Neural cell (in vitro differentiated cells): ENCODE measurements around the gene BUD23.

Experiments used
- MXI1 ChIP-seq: fragments of 450-650 bp; conservative IDR thresholded peaks from 2 replicates; pipeline ENCODE4 v1.6.1; 2014; ENCODE audit warnings: antibody characterized with exemption, mild to moderate bottlenecking; ENCODE audit not compliant: poor library complexity, severe bottlenecking
- RAD21 ChIP-seq: fragments of 450-650 bp; conservative IDR thresholded peaks from 2 replicates; pipeline ENCODE4 v1.6.1; 2014; ENCODE audit warnings: antibody characterized with exemption, mild to moderate bottlenecking, moderate library complexity
- SMC3 ChIP-seq: fragments of 450-650 bp; conservative IDR thresholded peaks from 2 replicates; pipeline ENCODE4 v1.6.1; 2014; ENCODE audit warnings: antibody characterized with exemption, mild to moderate bottlenecking, moderate library complexity; ENCODE audit not compliant: poor library complexity
- TAF1 ChIP-seq: IDR thresholded peaks from 2 replicates; pipeline ENCODE4 v1.6.1; 2012; ENCODE audit warnings: low read depth
- TF ChIP-seq, protein P1 (sequence below): fragments of 450-650 bp; IDR thresholded peaks from 2 replicates; pipeline ENCODE4 v1.5.1; 2014; ENCODE audit warnings: antibody characterized with exemption, mild to moderate bottlenecking, moderate library complexity; ENCODE audit not compliant: poor library complexity, severe bottlenecking

DNA sequence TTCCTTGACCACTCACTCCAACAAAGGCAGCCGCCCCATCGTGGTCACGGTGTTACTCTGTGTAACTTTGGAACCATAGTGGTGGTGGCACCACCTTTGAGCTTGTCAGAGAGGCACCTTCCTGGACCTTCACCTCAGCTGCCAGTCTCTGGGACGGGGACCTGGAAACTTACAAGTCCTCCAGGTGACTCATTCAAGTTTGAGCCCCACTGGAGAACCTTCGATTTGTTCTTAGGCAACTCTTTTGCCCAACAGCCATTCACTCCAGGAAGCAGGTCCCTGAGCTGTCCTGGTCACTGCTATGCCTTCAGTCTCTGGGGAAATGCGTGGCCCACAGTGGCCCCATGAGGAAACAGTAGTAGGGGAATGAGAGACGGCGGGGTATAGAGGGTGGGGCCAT, 18.8 kb downstream of the BUD23 start:
- TF ChIP-seq RAD21 (no peak), TAF1 (no peak), SMC3 (no peak), MXI1 (no peak)
- TF ChIP-seq, protein P1, sequence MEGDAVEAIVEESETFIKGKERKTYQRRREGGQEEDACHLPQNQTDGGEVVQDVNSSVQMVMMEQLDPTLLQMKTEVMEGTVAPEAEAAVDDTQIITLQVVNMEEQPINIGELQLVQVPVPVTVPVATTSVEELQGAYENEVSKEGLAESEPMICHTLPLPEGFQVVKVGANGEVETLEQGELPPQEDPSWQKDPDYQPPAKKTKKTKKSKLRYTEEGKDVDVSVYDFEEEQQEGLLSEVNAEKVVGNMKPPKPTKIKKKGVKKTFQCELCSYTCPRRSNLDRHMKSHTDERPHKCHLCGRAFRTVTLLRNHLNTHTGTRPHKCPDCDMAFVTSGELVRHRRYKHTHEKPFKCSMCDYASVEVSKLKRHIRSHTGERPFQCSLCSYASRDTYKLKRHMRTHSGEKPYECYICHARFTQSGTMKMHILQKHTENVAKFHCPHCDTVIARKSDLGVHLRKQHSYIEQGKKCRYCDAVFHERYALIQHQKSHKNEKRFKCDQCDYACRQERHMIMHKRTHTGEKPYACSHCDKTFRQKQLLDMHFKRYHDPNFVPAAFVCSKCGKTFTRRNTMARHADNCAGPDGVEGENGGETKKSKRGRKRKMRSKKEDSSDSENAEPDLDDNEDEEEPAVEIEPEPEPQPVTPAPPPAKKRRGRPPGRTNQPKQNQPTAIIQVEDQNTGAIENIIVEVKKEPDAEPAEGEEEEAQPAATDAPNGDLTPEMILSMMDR, result no peak
